GM21717 (cell line): ENCODE data around the gene GLMP.

ENCODE experiments used
- ATAC-seq: cut with Tn5 transposase; IDR thresholded peaks from one replicate; pipeline ENCODE4 v1.9.1; 2021; ENCODE audit warnings: mild to moderate bottlenecking, moderate library complexity; ENCODE audit not compliant: unreplicated experiment

Gene GLMP

DNA sequence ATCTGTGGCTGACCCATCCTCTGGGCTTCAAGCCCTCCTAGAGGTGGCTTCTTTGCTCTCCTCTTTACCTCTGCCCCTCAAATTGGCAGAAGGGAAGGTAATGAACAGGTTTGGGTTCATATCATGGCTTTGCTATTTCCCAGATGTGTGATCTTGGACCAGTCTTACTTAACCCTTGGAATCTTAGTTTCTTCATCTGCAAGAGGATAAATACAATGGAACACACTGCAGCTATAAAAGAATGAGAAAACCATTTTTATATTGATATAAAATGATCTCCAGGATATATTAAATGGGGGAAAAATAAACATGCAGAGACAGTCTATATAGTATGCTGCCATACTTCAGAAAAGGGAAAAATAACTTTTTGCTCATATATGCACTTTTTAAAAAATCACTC lies 5.6 kb downstream of the GLMP start:
- ATAC-seq = no peak

DNA sequence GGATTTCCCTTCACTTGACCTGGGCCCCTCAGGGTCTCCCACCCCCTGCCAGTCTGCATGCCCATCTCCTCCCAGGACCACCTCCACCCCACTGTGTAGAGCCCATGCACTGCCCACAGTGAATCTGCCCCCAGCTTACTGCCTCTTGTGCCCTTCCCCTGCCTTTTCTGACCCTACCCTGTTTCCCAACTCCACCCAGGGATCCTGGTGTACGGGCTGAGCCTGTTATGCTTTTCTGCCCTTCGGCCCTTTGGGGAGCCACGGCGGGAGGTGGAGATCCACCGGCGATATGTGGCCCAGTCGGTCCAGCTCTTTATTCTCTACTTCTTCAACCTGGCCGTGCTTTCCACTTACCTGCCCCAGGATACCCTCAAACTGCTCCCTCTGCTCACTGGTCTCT lies 9.4 kb downstream of the GLMP start:
- no peak for ATAC-seq

DNA sequence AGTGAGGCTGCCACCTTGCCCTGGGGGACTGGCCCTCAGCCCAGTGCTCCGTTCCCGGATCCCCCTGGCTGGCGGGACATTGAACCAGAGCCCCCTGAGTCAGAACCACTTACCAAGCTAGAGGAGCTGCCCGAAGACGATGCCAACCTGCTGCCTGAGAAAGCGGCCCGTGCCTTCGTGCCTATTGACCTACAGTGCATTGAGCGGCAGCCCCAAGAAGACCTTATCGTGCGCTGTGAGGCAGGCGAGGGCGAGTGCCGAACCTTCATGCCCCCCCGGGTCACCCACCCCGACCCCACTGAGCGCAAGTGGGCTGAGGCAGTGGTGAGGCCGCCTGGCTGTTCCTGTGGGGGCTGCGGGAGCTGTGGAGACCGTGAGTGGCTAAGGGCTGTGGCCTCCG lies 10.0 kb downstream of the GLMP start:
- no peak for ATAC-seq

DNA sequence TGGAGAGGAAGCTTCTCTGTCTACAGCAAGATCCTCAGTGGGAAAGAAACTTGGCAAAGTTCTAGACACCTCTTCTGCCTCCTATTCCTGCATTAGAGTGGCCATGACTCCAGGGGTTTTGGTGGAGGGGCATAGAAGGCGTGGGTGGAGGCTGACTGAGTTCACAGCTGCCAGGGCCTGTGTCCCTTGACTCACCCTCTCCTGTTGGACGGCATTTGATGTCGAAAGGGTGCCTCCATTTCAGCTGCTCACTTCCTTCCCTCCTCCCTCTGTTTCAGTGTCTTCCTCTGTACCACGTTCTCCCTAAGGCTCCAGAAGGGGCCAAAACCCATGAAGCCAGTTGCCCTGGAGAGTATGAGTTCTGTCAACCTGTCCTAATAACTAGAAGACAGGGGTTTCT lies 10.7 kb downstream of the GLMP start:
- ATAC-seq = no peak

DNA sequence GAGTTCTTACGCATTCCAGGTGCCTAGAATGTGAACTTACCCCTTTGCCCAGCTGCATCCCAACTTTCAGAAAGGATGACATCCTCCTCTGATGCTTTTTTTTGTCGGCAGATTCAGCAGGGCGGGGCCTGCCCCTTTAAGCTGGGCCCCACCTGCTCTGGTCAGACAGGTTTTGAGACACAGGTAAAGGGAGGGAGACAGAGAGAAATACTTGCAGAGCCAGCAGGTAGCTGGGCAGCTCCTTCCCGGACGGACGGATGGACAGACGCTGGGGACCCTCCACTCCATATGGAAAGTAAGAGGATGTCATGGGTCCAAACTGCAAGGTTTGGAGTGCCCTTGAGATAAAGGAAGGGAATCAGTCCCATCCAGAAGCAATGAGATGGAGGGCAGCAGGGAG lies 11.4 kb downstream of the GLMP start, which contains the start of gene TMEM79:
TSS of gene TMEM79 (plus strand) at position 214 of the 400 bp plus-strand sequence. CDS start 902 bp downstream, outside the sequence.
- no peak for ATAC-seq

DNA sequence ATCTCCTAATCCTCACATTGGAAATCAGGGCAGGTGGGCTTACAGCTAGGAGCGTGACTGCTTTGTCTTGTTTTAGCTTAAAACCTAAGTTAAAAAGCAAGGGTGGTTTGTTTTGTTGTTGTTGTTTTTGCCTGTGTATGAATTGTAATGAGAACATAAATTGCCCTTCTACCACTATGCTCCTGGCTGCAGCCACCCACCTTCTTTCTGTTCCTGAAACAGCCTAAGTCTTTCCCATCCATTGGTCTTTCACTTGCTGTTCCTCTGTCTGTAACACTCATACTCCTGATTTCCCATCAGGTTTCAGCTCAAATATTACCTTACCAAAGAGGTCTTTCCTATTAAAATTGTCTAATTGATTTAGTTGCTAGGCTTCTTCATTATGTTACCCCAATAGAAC lies 12.0 kb downstream of the GLMP start:
- no peak for ATAC-seq

DNA sequence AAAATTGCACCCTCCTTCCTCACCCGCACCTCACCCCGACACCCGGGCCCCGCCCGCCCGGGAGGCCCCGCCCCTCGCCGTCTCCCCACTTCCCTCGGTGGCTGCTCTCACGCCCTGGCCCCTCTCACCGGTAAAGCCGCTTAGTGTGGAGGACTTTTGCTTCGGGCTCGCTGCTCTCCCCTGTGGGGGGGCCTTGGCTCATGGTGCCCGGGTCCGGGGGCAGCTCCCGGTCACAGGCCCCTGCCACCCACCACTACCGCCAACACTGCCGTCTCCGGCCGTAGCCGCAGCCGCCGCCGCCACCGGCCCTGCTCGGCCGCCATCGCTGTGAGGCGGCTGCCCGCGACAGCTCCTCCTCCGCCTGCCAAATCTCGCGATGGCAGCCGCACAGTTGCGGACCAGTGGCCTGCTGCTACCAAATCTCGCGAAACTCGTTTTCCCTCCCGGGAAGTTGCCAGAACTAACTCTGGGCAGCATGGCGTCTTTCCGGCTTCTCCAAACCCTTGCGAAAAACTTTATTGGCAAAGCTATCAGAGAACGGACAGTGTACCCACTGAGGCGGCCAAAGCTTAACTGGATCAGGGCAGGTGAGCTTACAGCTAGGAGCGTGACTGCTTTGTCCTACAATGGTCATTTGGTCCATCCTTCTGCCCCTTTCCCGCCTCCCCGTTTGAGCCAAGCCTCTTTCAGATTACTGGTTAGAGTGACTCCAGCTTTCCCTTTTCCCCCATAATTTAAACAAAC lies 12.8 kb downstream of the GLMP start, which contains the start of gene SMG5:
TSS of gene SMG5 (minus strand) at position 347 of the 744 bp plus-strand sequence. CDS start at position 202, 145 bp downstream.
- peak; percentile 69 for ATAC-seq

DNA sequence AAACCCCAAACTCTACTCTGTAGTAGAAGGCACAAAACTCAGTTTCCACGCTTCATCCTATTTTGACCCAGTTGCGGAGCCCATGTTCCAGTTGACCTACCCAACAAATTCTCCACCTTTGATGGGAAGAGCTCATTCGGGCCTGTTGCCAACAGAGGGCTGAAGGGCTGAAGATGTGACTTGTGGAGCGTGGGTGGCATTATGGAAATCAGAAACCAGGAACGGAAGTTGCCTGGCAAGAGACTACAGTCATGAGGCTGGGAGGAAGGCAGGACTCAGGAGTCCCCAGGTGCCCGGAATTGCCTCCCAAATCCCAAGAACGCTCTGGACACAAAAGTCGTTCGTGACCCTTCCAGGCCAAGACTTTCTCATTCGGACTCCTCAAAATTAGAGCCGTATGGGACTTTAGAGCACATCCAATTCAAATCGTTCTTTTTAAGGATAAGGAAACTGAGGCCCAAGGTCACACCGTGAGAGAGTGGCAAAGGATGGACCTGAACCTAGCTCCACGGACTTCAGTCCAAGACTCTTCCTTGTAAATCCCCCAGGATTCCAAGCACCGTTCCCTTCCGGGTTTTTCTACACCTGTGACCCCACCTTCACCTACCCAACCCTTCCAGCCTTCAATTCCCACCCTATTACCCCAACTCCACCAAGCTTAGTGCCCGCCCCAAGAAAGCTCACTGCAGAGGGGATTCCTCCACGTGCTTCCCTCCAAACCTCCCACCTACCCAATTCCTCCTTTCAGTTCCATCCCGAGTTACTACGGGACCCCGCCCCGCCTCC lies 13.6 kb downstream of the GLMP start:
- ATAC-seq = no peak

DNA sequence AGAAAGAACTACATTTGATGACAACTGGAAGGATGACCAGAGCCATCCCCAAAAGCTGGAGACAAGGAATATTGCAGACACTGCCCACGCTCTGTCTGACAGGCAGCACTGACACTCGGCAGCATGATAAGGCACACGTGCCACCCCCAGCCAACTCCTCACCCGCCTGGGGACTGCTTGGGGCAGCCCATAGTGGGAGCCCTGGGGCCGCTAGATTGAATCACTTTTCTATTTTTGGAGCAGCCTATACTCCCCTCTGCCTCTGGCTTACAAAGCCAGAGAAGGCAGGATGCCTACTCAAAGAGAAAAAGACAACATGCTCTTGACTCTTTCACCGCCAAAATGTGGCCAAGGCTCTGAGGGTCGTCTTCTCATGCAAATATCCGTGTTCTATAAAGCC lies 14.2 kb downstream of the GLMP start:
- peak; percentile 46 for ATAC-seq

DNA sequence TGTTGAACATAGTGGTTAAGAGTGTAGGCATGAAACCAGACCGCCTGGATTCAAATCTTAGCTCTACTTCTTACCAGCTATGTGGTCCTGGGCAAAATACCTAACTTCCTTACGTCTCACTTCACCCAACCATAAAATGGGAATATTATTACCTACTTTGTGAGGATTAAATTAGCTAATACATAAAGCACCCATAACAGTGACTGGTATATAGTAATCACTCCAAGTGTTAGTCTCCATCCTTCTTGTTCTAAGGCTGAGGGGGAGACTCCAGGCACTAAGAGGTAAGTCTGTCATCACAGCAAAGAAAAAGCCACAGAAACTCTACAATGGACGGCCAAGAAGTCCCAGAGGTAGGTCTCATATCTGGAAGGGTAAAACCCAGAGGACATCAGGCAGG lies 15.6 kb downstream of the GLMP start:
- ATAC-seq = no peak

DNA sequence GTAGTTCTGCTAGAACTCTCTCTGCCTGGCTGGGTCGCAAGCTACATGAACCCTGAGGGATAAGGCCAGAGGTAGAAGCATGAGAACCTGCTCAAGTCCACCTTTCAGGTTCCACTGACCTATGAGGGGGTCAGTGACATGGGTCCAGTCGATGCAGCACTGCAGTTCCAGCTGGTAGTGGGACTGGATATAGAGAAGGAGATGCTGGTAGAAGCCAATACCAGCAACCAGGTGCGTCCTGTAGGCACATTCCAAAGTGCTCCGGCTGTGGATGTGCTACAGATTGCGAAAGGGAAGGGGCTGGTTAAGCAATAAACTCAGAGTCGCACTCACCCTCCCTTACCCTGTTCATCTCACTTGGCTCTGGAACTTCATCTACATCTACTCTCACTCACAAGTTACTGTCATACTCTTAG lies 18.5 kb downstream of the GLMP start:
- ATAC-seq = no peak

DNA sequence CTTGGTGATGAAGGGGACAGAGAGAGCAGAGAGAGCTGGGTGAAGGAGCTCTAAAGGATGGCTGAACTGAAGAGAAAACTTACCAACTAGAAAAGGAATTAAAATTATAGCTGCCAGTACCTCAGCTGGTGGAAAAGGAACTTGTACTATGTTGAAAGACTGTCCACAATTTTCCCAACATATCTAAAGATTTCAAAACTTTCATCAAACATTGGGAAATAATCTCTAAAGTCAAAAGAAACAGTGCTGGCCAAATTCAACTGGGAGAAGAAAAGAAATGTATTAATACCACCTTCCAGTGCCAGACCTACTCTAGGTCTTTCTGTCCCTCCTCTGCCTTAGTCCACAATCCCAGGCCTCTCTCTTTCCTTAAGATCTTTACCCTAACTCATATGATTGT lies 18.9 kb downstream of the GLMP start:
- no peak for ATAC-seq

DNA sequence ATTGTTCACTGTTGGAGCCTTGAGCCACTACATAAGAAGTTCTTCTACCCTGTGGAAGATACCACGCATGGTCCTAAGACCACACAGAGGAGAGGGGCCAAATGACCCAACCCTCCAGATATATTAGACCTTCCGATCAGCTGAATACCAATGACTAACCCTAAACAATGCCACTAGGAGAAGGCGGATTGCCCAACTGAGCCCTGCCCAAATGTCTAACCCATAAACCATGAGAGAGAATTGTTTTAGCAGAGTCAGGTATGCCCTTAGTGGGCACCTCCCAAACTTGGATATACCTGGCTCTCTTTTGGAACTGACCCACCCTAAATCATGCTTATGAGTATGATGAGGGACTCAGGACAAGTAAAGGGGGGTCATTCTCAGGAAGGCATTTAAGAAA lies 25.2 kb downstream of the GLMP start:
- ATAC-seq = no peak

DNA sequence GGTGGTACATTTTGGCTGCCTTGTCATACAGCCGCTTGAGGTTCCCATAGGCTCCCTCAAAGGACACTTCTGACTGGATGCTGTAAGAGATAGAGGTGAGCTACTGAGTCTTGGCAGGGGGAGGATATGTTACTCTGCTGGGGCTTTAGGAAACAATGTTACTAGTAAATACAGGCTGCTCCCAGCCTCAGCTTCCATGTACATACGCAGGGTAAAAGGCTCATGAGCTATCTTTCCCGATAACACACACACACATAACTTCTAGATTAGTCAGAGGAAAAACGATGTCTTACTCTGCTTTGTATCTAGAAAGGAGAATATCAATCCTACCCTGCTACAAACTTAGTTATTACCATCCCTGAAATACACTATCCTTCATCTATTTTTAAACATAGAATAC lies 27.1 kb downstream of the GLMP start:
- ATAC-seq = no peak

DNA sequence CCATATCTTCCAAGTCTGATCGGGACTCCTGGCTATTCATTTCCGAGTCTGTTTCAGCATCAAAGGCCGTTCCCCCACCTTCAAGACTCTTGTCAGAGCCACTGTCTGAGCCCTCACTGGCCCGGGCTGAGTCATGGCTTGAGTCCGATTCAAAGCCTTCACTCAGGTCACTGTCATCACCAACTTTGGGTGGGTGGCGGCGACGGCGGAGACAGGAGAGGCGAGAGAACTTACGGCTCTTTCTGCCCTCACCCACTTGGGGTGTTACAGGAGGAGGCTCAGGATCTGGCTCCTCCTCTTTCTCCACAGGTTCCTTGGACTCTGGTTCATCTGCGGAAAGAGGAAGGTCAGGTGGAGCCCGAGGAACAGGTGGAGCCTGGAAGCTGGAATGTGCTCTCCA lies 29.4 kb downstream of the GLMP start:
- no peak for ATAC-seq

DNA sequence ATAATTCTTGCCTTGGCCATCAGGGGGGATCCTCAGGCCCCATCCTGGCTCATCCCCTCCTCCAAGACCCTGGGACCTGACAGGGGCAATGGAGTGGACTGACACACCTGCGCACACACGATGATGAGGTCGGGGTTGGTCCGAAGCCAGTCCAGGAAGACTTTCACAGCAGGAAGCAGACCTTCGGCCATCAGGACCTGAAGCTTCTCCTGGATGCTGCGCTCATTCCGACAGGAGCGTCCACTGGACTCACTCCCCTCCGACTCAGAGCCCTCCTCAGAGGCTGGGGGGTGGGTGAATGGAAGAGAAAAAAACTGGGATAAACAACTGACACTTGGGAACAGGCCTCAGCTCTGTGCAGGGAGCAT lies 32.2 kb downstream of the GLMP start:
- no peak for ATAC-seq

DNA sequence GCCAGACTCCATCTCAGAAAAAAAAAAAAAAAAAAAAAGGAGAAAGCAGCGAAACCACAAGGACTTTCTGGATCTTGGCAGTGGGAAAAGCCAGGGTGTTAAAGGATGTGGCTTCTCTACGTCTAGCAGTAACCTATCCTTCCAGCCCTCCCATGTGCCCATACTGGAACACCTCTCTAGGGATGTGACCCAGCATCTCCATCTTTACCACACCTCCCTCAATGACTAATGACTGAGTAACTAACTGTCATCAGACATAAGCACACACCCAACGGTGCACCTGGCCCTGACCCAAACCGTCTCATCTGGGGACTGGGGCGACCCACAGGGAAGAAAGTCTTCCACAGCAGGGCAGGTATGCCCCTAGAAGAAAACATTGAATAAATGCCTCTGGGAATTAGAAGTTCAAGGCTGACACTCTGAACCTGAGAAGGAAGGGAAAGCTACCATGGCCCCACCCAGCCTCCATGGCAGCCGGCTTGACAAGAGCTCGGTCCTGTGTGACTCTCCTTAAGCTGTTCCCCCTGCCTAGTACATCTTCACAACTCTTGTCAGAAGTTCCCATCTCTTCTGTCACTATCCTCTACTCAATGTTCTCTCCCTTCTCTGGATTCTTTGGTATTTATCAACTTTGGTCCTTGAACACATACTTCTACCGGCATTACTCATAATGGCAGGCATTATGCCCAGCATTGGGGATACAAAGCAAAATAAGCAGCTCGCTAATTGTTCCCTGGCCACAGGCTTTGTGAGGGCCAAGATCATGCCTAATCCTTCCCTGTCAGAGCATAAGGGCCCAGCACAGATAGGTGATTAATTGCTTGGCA lies 32.8 kb downstream of the GLMP start:
- ATAC-seq = no peak

DNA sequence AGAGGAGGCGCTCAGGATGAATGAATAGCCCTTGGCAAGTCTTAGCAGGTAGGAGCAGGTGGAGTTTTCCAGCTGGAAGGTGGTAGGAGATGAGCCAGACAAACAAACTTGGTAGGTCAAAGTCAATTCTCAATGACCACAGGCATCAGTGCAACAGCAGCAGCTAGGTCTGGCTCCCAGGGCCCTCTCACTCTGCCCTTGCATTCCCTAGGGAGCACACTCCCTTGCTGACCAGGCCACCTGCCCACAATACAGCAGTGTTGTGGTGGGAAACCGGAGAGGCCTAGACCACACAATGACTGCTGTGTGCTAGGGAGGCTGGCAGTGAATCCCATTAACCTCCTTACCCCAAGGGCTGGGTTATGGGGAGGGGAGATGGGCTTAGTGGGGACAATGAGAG lies 34.6 kb downstream of the GLMP start:
- ATAC-seq = no peak

DNA sequence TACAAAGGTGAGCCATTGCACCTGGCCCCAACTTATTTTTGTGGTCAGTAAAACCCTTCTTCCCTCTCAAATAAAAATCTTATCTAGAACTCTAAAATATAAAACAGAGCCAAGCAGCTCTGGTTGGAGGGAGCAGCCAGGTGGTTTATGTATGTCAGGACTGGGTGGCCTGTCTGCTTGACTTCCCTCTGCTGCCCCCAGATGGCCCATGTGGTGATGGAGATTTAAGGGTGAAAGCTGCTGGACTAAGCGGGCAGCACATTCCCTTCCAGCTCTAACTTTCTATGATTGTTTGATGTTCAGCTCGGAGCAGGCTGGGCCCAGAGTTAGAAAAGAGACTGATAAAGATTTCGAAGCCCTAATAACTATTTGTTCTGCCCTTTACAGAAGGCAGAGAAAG lies 35.7 kb downstream of the GLMP start:
- no peak for ATAC-seq

DNA sequence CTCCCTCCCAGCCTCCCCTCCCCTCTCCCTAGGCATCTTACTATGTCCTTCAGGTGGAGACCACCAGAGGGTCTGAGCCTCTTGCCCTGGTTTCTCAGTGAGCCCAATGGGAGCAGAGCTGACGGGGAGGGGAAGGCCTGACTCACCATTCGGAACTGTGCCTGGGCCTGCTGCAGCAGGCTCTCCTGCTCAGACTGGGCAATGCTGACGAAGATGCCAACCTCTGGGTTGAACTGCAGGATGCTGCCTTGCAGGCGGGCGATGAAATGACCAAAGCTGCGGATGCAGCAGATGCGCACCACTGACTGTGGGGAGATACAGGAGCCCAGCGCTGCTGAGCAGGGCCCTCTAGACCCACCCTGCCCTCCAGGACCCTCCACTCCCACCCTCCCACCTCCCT lies 36.6 kb downstream of the GLMP start:
- ATAC-seq = no peak

DNA sequence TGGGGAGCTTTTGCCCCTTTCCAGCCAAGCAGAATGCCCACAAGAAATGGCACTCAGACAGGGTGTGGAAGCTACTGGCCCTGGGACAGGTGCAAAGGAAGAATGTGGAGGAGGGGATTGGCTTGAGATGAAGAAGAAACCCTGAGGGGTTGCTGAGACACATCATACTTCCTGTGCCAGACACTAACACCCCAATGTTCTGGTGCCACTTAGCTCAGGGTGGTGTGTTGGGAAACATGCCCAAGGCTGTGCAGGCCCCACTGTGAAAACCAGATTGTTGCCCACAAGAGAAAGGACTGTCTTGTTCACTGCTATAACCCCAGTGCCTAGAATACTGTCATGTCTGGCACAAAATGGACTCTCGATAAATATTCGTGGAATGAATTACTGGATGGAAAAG lies 37.8 kb downstream of the GLMP start:
- no peak for ATAC-seq
